MM.1S (cell line): ENCODE measurements around the gene ID2.

Source experiments
- DNase-seq: peaks from one replicate; pipeline ENCODE4 v3.0.0-alpha.2; 2015
- H2AFZ ChIP-seq: fragments of 300-600 bp; sonication (generic); 2 replicates; pipeline ENCODE4 v1.6.0; 2016; ENCODE audit warnings: antibody characterized with exemption, low read length
- H3F3A ChIP-seq: fragments of 300-600 bp; sonication (generic); 2 replicates; pipeline ENCODE4 v1.6.1; 2016; ENCODE audit warnings: mild to moderate bottlenecking, antibody characterized with exemption, low read length, moderate library complexity, mixed read lengths; ENCODE audit not compliant: insufficient read depth
- H3K27ac ChIP-seq: fragments of 300-600 bp; sonication (generic); 2 replicates; pipeline ENCODE4 v1.5.1; 2016; ENCODE audit warnings: mild to moderate bottlenecking, low read length
- H3K27me3 ChIP-seq: fragments of 300-600 bp; sonication (generic); replicated peaks from 2 replicates; pipeline ENCODE4 v1.6.0; 2016; ENCODE audit warnings: low read length; ENCODE audit not compliant: insufficient read depth
- H3K36me3 ChIP-seq: fragments of 300-600 bp; sonication (generic); replicated peaks from 2 replicates; pipeline ENCODE4 v1.6.1; 2016; ENCODE audit warnings: mild to moderate bottlenecking, low read length, mixed read lengths; ENCODE audit not compliant: insufficient read depth
- H3K4me1 ChIP-seq: fragments of 300-600 bp; sonication (generic); 2 replicates; pipeline ENCODE4 v1.6.1; 2016; ENCODE audit warnings: low read length, mixed read lengths
- H3K4me2 ChIP-seq: fragments of 300-600 bp; sonication (generic); 2 replicates; pipeline ENCODE4 v1.6.0; 2016; ENCODE audit warnings: low read depth, low read length
- H3K4me3 ChIP-seq: fragments of 300-600 bp; sonication (generic); 2 replicates; pipeline ENCODE4 v1.5.1; 2016; ENCODE audit warnings: low read length, mixed read lengths
- H3K79me2 ChIP-seq: fragments of 300-600 bp; sonication (generic); 2 replicates; pipeline ENCODE4 v1.6.1; 2016; ENCODE audit warnings: mixed run types, low read length, mixed read lengths
- H3K9ac ChIP-seq: fragments of 300-600 bp; sonication (generic); 2 replicates; pipeline ENCODE4 v1.6.1; 2016; ENCODE audit warnings: low read length, mixed read lengths
- H3K9me2 ChIP-seq: fragments of 300-600 bp; sonication (generic); replicated peaks from 2 replicates; pipeline ENCODE4 v1.6.1; 2016; ENCODE audit warnings: mild to moderate bottlenecking, low read length, mixed read lengths; ENCODE audit not compliant: insufficient read depth
- H3K9me3 ChIP-seq: fragments of 300-600 bp; sonication (generic); replicated peaks from 2 replicates; pipeline ENCODE4 v1.6.1; 2016; ENCODE audit warnings: mild to moderate bottlenecking, low read length, mixed read lengths; ENCODE audit not compliant: insufficient read depth
- H4K20me1 ChIP-seq: fragments of 300-600 bp; sonication (generic); 2 replicates; pipeline ENCODE4 v1.6.1; 2016; ENCODE audit warnings: mild to moderate bottlenecking, low read length, moderate library complexity, mixed read lengths; ENCODE audit not compliant: insufficient read depth
- EZH2 ChIP-seq: fragments of 300-600 bp; sonication (generic); optimal IDR thresholded peaks from 2 replicates; pipeline ENCODE3; 2017; ENCODE audit warnings: low read depth, mild to moderate bottlenecking, antibody characterized with exemption, low read length, mixed read lengths
- EZH2phosphoT487 ChIP-seq: fragments of 300-600 bp; sonication (generic); IDR thresholded peaks from 2 replicates; pipeline ENCODE4 v1.6.1; 2018; ENCODE audit warnings: antibody characterized with exemption, low read length
- TF ChIP-seq, protein P1 (sequence below): fragments of 300-600 bp; sonication (generic); IDR thresholded peaks from 2 replicates; pipeline ENCODE4 v1.5.1; 2016; ENCODE audit warnings: antibody characterized with exemption, low read length, mixed read lengths

The ID2 gene

DNA sequence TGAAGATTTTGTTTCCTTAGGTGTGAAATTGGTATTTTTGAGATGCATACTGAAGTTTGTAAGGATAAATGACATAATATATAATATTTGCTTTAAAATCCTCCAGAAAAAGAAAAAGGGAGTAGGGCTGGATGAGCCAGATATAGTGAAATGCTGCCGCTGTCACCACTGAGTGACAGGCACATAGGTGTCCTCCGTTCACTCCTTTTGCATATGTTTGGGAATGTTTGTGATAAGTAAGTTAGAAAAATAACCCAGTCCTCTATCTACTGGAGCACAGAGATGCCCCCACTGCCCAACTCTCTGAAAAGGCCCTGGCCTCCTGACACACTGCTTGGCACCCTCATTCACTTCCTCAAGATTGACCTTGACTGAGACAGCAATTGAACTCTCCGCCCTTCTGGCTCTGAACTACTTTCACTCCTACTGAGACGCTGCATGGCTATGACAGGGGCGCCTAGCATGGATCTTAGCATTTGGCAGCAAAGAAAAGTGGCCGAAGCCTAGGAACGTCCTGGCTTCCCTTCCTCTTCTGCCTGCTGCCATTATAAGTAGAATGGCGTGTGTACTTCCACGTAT, 10.1 kb downstream of the ID2 start:
- no peak for DNase-seq
- Histone ChIP-seq H3K9me2 (no peaks in the 10 kb centered on the region), H2AFZ (no peak overlapping the region), H3K79me2 (no peaks in the 10 kb centered on the region), H3K4me1 (no peaks in the 10 kb centered on the region), H3K27me3 (no peaks in the 10 kb centered on the region), H3K27ac (no peak overlapping the region), H3K4me2 (no peak overlapping the region), H3F3A (no peaks in the 10 kb centered on the region), H4K20me1 (no peaks in the 10 kb centered on the region), H3K36me3 (no peaks in the 10 kb centered on the region), H3K4me3 (no peak overlapping the region), H3K9ac (no peak overlapping the region), H3K9me3 (no peaks in the 10 kb centered on the region)
- TF ChIP-seq EZH2phosphoT487 = no peak
- TF ChIP-seq, protein P1, sequence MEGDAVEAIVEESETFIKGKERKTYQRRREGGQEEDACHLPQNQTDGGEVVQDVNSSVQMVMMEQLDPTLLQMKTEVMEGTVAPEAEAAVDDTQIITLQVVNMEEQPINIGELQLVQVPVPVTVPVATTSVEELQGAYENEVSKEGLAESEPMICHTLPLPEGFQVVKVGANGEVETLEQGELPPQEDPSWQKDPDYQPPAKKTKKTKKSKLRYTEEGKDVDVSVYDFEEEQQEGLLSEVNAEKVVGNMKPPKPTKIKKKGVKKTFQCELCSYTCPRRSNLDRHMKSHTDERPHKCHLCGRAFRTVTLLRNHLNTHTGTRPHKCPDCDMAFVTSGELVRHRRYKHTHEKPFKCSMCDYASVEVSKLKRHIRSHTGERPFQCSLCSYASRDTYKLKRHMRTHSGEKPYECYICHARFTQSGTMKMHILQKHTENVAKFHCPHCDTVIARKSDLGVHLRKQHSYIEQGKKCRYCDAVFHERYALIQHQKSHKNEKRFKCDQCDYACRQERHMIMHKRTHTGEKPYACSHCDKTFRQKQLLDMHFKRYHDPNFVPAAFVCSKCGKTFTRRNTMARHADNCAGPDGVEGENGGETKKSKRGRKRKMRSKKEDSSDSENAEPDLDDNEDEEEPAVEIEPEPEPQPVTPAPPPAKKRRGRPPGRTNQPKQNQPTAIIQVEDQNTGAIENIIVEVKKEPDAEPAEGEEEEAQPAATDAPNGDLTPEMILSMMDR = no peak

DNA sequence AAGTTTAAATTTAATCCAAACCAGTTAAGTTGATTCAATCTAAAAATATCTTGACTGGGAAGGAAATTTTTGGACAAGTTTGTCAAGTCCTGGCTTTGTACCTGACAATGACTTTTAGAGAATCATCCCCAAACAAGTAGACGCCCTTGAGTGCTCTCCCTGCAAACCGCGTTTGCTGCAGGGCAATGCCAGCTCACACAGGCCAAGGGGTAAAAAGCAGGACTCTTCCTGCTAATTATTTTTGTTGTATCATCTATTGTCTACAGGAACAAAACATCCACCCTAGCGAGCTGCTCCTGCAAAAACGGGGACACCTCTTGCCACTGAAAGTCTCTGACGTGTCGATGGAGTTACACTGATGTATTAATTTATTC, 10.9 kb downstream of the ID2 start:
- no peaks in the 10 kb centered on the region for H4K20me1 ChIP-seq
- no peaks in the 10 kb centered on the region for H3K9me3 ChIP-seq
- H3K27me3 ChIP-seq = no peaks in the 10 kb centered on the region
- no peak overlapping the region for H3K27ac ChIP-seq
- no peak overlapping the region for H3K9ac ChIP-seq
- no peak for DNase-seq
- TF ChIP-seq EZH2phosphoT487 (no peak), EZH2 (no peak)
- TF ChIP-seq, protein P1 = no peak
- H3K36me3 ChIP-seq = no peaks in the 10 kb centered on the region
- no peaks in the 10 kb centered on the region for H3F3A ChIP-seq
- H3K4me1 ChIP-seq = no peaks in the 10 kb centered on the region
- no peak overlapping the region for H3K4me2 ChIP-seq
- no peaks in the 10 kb centered on the region for H3K79me2 ChIP-seq
- H2AFZ ChIP-seq = no peak overlapping the region
- H3K4me3 ChIP-seq = no peak overlapping the region
- no peaks in the 10 kb centered on the region for H3K9me2 ChIP-seq

DNA sequence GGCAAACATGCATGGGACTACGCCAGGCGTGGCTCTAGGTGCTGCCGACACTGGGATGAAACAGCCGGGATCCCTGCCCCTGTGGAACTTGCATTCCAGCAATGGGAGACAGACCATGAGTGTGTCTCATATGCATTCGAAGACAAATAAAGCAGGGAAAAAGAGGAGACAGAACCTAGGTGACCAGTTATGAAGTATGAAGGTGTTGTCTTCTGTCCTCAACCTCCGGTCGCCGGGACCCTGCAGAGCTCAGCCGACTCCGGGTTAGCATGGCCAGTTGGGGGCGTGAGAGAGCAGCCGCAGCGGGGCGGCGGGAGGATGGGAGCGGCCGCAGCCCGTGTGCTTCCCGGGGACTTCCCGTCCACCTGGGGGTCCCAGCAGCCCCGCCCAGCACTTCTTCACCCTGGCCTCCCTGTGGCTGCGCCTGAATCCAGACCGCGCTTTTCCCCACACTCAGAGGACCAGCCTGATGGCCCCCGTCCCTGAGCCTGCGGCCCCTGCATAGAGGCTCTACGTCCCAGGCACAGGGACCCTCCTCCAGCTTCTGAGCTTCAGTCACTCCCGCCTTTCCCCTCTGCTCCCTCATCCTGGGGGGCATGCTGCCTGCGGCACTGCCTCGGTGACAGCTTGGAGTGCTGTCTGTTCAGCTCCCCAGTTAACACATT, 11.4 kb downstream of the ID2 start:
- Histone ChIP-seq H3K27me3 (no peaks in the 10 kb centered on the region), H3K4me3 (no peak overlapping the region), H3K27ac (no peak overlapping the region), H3F3A (no peaks in the 10 kb centered on the region), H3K36me3 (no peaks in the 10 kb centered on the region), H2AFZ (no peak overlapping the region), H4K20me1 (no peaks in the 10 kb centered on the region), H3K9me3 (no peaks in the 10 kb centered on the region), H3K4me1 (no peaks in the 10 kb centered on the region), H3K9ac (no peak overlapping the region), H3K79me2 (no peaks in the 10 kb centered on the region), H3K4me2 (no peak overlapping the region), H3K9me2 (no peaks in the 10 kb centered on the region)
- TF ChIP-seq, protein P1 = no peak
- no peak for TF ChIP-seq EZH2phosphoT487
- no peak for TF ChIP-seq EZH2
- DNase-seq = no peak
